Measurements from ENCODE around the gene GPR55.

The GPR55 gene

DNA sequence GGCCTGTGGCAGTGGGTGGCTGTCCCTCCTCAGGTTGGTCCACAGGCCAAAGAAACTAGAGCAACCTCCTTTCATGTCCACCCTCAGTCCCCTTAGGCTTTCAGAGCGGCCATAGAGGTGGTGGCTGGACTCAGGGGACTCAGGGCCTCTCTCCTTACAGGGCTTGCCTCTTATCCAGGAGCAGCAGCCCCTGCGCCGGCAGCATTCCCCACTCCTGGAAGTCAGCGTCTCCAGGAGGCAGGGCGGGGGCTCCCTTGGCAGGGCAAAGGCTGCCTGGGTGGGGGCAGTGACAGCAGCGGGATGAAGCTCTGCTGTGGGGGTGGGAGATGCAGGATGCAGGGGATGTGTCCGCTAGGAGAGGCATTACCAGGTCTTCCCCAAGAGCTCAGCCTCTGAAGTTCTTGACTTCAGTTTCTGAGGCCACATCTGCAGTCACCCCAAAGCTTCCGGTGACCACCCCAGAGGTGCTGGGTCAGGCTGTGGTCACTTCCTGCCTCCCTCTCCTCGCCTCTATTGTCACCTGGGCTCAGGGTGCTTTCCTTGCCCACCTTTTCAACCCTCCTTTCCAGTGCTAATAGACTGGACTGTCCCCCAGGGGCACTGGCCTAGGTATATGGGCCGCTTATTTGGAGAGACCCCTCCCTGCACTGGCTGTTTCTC is 8.6 kb upstream of the GPR55 start:
- no peak for DNase-seq

DNA sequence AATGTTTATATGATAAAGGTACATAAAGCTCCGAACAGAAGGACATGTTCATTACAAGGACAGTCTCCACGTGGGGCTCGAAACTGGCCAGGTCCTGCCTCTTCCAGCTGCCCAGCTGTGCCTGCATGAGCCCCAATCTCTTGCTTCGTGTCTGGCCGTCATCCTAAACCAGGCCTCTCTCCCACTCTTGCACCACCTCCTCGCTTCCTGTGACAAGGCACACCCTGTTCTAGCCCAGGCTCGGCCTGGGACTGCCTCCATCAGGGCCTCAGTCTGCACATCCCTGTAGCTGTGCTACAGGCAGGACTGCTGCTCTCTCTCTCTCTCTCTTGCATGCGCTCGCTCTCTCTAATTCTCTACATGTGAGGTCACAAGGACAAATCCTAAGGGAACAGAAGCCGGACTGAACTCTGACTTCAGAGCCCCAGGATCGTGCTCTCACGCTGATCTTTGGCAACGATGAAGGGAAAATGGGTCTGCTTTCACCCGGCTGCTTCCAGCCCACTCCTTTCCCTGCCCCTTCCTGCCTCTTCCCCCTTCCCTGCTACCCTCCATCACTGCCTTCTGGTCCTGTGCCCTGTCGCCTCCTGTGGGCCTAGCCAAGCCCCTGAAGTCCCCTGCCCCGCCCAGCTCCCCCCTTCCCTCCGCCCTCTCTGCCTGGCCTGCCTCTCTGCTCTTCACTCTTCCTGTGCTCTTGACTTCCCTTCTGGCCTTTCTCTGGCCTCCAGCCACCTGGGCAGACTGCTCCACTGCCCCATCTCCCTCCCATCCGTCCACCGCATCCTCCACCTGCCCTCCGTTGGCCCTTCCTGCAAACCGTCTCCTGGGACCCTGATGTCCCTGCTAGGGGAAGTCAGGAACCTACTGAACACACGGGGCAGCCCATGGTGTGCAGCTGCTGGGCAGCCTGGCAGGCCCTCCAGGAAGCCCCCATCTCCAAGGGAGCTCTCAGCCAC is 7.8 kb upstream of the GPR55 start:
- no peak for DNase-seq

DNA sequence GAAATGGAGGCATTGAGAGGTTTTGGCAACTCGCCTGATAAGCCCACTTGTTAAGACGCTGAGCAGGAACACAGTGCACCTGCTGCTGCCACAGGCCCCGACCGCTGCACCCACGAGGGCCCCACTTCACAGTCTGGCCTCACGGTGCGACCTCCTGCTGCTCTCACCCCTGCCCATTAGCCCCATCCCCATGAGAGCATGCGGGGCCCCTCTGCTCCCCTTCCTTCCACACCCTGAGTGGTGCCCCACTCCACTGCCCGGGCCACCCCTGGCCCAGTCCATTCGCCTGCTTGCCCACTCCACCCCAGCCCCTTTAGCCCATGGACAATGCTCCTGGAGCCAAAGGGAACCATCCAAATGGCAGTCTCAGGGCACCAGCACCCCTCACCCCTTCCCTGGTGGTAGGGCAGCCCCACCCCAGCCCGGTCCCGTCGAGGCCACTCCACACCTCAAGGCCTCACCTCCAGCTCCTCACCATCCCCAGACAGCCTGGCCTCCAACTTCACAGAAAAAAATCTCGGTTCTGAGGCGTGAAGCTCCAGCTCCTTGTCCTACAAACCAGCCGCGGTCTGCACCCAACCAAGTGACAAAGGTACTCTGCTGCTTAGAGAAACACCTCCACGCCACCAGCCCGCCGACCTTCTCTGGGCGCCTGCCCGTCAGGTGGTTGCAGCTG is 6.7 kb upstream of the GPR55 start:
- no peak for DNase-seq

DNA sequence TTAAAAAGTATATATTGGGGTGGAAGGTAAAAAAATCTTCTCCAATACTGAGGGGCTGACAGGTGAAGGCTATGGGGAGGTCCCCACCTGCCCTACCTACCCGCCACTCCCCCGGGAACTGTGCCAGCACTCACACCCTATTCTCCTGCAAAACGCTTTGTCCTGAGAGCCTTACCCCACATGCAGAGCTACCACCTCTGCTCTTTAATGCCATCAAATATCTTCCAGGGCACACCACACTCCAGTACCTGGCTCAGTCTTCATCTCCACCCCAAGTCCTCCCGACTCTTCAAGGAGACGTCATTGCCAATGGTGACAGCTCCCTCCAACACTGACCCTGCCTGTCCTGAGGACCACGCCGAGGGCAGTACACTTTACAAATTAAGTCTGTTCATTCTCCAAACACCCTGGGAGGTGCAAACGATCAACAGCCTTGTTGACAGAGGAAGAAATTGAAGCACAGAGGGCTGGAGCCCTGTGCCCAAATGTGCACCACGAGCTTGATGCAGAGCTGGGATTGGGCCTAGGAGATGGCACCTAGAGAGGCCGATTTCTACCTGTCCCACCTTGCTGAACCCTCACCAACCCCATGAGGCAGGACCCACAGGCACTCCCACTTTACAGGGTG is 6.0 kb upstream of the GPR55 start:
- DNase-seq, result no peak

DNA sequence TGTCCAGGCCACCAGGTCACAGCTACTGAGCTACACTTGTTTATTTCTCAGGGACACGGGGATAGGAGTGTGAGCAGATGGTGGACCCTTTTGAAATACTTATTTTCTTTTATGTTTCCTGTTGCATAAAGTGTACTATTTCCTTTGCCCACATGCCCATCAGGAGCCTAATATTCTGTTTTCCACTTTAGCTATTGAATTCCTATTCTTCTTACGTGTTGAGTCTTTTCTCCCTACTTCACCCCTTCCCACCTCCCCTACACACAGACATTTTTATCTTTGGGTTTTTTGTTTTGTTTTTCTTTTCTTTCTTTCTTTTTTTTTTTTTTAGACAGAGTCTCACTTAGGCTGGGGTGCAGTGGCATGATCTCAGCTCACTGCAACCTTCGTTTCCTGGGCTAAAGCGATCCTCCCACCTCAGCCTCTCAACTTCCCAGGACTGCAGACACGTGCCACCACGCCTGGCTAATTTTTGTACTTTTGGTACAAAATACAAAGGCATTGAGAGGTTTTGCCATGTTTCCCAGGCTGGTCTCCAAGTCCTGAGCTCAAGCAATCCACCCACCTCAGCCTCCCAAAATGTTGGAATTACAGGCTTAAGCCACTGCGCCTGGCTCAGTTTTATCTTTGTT is 5.2 kb upstream of the GPR55 start:
- DNase-seq, result no peak

DNA sequence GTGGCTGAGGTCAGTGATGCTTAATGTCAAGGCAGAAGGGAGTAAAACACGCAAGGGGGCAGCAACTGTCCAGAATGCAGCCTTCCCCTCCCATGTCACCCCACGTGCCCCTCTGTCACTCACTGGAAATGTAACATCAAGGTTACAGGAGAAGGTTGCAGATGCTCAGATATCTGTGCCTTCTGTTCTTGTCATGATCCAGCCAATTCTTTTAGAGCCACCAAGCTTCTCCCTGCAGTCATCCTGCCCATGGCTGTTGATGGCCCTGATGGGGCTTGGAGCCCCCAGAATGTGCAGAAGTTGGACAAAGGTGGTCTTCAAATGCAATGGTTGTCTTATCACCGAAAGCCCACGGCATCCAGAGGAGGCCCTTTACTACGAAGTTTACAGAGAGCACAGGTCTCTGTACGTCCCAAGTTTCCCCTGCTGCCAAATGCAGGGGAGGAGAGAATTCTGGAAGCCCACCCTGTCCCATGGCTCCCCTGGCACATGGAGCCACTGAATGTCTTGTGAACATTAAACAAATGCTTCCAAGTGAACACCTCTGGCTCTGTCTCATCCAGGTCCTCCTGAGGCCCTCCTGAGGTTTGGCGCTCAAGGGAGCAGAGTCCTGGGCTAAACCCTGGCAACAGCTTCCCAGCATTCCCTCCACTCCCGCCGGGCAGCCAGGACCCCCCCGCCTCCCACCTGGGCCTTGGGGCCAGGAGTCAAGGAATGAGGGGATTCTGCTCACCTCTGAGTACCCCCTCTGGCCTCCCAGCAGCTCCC is 4.5 kb upstream of the GPR55 start:
- no peak for DNase-seq

DNA sequence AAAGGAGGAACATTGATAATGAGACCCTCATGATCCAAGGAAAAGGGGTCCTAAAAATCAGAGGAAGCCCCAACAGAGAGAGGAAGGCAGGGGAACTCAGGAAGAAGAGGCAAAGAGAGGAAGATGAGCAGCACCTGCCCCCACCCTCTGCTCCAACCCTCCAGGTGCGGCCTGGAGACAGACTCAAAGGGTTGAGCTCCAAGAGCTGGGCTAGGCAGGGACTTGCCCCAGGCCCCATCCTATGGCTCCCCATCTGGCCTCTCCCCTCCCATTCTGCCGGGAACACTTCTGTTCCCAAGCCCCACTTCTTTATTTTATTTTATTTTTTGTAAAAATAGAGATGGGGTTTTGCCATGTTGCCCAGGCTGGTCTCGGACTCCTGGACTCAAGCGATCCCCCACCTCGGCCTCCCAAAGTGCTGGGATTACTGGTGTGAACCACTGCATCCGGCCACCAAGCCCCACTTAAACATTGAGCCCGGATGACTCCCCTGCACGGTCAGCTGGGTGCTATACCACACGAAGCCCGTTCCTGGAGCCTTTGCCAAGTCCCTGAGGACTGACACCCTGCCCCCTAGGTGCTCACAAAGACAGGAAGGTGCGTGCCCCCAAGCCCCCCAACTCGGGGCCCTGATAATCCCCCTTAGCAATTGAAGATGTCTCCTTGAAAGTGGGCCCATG is 3.8 kb upstream of the GPR55 start:
- DNase-seq, result no peak

DNA sequence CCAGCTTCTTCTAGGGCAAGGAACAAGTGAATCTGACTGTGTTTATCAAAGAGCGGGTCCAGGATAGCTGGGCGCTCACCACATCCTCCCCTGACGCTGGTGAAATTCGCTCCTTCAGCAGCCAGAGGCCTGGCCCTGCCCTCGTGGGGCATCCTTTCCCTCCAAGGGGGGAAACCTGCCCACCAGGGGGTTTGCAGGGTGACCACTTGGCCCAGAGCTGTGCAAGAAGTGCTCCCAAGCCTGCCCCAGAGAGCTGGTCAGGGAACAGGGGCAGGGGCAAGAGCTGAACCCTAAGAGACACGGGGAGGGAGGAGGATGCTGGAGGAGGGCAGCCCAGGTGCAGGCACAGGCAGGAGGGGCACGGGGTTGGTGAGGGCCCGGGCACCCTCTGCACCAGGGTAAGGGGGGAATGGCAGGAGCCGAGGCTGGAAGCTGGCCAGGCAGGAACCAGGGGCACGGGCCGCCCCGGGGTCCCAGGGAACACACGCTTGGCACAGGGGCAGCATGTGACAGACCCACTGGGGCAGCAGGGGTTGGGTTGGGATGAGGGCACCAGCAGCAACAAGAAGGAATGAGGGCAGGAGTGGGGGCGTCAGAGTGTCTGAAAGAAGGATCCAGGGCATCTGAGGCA is 2.8 kb upstream of the GPR55 start:
- DNase-seq, result no peak

DNA sequence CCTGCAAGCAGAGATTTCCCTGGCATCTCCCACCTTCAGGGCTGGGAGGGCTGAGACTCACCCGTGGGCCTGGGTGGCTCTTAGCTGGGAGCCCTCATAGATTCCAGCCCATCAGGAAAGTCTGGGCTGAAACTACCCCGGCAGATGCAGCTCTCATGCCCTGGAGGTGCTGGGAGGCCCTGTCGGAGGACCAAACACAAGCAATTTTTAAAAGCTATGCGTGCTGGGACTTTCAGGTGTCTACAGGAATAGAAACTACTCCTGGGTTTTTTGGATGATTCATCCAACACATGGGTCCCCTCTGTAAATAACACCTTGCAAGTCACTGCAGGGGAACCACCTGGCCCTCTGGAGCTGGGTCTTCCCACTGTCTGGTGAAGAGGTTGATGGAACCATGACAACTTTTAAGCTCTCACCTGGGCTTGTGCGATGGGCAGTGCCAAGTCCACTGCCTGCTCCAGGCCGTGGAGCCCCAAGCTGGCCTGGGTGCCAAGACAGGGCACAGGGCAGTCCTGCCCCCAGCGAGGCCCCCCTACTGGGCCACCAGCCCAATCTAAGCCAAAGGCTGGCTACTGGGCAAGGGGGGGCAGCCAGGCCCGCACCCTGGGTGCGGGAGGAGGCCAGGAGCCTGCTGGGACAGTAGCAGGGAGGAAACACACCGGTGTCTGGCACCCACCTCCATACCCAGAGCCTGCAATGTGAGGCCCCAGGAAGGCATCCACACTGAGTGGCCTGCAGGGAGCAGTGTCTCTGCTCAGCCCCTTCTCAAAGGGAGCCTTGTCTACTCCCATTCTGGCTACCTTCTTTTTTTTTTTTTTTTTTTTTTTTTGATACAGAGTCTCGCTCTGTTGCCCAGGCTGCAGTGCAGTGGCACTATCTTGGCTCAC is 1.1 kb upstream of the GPR55 start:
- no peak for DNase-seq

DNA sequence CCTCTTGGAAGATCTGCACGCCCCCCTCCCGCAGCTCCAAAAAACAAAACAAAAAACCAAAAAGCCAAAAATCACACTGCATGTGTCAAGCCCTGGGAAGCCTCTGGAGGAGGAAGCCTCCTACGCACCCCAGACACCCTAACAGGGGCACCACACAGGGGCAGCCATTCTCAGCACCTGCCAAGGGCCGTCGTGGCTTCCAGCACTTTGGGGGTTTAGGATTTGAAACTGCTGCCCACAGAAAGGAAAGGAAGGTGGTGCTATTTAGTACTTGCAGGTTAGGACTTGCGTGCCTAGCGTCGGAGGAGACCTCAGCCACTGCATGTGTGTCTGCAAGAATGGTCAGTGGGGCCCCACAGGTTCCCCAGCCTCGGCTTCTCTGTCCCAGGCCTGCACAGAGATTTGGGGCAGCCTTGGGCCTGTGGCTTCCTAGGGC is 419 bp upstream of the GPR55 start:
- no peak for DNase-seq

DNA sequence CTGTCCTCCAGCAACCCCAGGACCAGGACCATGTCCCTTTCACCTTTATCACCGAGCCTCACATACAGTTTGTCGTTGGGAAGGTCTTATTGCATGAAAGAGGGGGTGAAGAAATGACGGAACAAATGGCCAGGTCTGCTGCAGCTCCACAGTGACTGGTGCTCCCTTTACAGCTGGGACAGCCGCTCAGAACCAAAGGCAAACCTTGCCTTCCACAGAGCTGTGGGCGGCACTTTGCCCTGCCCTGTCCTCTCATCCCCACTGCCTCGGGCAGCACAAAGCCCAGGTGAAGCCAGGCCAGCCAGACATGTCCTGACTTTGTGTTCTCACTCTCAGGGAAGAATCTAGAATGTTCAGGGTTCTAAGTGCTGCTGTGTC is 961 bp downstream of the GPR55 start:
- DNase-seq, result no peak

DNA sequence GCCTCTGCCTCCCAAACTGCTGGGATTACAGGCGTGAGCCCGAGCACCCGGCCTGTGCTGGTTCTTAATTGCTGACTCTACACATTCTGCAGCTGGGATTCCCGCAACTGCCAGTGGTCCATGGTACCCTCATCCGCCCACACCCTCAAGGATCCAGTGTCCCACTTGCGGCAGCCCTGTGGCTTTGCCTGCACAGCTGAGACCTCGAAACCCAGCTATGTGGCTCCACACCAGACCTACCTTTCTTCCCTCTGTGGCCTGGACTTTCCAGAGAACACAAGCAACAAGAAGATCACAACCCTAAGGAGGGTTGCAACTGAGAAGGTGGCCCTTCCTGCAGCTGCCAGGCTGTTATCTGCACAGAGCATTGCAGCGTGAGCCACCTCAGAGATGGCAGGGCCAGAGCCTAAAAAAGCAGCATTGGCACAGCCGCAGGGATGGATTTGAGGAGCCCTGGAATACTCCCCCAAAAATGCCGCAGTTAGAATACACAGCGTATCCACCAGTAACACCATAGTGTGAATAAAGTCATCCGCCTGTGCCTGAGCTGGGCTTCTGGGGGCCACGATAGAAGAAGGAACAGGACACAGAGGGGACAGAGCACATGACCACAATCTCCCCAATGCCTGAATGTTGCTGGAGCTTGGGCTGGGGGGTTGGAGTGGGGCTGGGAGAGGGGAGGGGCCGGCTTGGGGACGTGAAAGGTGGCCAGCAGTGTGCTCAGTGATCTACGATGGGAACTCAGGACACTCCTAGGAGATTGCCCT is 1.9 kb downstream of the GPR55 start:
- DNase-seq, result no peak

DNA sequence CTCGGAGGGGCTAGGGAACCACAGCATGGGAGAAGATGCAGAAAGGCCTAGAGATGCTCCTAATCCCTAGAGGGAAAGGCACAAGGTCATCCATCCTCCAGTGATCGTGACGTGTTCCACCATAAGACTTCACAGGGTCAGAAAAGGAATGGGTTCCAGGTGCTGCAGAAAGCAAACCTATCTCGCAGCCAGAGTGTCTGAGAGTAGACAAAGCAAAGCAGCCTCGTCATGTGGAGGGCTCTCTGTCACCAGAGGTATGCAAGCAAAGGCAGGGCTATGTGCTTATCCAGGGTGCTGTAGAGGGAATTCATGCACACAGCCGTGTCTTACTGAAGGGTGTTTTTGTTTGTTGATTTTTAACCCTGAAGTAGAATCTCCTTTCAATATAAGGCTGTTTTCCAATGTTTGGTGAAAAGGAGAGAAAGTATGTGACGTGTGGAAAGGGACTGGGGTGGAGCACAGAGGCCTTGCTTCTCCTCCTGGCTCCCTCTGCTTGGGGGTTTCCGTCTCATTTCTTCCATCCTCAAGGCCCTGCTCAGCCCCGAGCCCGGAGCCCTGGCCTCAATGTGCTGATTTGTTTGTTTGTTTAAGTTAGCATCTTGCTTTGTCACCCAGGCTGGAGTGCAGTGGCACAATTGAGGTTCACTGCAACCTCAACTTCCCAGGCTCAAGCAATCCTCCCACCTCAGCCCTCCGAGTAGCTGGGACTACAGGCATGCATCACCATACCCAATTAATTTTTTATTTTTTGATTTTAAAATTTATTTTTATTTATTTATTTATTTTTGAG is 3.0 kb downstream of the GPR55 start:
- DNase-seq, result no peak

DNA sequence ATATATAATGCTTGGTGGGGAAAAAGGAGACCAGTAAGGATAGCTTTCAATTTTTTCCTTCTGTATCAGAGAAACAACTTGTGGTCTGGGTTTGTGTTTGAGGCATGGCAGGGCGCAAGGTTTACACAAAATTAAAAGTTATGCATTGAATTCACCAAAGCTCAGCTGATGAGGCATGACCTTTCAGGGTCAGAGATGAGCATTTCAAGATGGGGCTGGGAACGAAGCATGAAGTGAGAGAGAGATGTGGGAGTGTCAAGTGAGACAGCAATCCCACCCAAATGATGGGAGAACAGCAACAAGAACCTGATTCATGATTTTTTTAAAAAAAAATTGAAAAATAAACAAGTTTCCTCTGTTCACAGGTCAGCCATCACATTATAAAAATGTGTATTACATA is 4.9 kb downstream of the GPR55 start:
- DNase-seq, result no peak

DNA sequence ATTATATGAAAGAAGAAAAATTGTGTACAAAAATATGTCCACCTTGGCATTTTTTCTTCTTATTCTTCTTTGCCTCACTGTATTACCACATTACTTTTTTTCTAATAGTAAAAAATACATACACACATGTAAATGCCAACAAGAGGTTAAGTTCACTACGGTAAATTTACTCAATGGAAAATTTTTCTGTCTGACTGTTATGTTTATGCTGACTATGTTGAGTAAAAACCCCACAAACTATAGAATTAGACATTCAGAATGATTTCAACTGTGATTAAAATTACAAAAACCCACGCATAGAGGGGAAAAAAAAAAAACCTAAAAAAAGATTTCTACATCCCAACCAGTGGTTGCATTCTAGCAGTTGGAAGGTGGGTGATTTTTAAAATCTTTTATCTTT is 5.4 kb downstream of the GPR55 start:
- no peak for DNase-seq

DNA sequence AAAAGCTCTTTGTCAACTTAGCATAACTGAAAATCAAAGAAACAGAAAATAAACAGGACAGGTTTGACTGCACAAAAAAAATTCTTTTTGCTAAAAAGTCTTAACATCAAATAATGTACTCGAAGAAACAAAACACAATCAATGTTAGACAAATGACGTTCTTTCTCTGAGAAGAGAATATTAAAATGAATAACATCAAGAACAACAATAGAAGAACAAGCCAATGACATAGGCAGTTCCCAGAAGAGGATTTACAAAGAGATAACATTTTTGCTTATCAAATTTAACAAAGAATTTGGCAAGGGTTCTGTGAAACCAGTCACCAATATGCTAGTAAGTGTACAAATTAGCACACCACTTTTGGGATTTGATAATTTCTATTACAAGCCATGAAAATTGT is 5.8 kb downstream of the GPR55 start:
- no peak for DNase-seq

DNA sequence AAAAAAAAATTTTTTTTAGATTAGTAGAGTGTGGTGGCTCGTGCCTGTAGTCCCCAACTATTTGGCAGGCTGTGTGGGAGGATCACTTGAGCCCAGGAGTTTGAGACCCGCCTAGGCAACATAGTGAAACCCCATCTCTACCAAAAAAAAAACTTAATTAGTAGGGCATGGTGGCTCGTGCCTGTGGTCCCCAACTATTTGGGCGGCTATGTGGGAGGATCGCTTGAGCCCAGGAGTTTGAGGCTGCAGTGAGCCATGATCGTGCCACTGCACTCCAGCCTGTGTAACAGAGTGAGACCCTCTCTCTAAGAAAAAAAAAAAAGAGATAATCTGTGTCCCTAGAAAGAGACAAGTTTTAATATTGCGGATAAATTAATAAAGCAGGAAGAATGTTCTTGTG is 8.8 kb downstream of the GPR55 start:
- DNase-seq, result no peak

DNA sequence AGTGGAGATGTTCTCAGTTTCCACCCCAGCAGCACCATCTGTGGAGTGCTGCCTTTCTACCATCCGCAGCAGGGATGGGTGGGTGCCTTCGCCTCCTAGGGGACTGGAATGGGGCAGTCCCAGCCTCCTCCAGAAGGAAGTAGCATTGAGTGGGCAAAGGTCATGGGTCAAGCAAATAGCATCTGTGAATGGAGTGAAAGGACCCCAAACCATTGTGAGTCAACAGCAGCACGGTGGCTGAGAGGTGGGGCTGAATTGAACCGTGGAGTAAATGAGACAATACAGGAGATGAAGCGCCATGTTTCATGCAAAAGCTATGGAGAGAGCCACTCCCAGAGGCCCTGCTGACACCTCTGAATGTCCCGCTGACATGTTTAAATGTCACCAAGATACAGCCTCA is 9.7 kb downstream of the GPR55 start:
- DNase-seq, result no peak
